Measurements from ENCODE around the gene ATP2B2. TPM values are rescaled to one million over a fixed set of nuclear protein-coding genes. Genes with fewer than 3 reads are reported as not detected.

The ATP2B2 gene
- total RNA-seq, 1 experiment from 2014 or later: not detected

DNA sequence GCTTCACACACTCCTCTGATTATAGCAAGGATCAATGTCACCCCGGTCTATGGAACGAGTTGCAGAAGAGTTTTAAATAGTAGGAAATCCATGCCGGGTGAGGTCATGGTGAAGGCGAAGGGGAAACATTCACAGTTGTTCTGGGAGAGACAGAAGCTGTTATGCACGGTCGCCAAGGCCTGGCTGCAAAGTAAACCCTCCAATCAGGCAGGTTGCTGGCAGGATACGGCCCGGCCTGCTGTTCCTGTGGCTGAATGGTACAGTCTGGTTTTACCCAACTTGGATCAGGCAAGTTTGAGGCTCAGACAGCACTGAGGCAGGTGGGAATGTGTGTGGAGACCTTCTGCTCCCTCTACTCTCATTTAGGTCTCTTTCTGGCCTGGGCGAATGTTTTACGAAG, 45.3 kb upstream of the ATP2B2 start:
- CTCF ChIA-PET: no interaction called here
- H3K9ac ChIP-seq (ENCODE audit: low read length): no peak overlapping the region
- H2AFZ ChIP-seq (ENCODE audit: low read depth, low read length, poor library complexity, severe bottlenecking): no peak overlapping the region
- TF ChIP-seq ZNF274 (IDR thresholded peaks at IDR 0.05; ENCODE audit: low read depth, low read length) (no peak), POLR2AphosphoS5 (IDR thresholded peaks at IDR 0.05; ENCODE audit: low read depth, low read length) (no peak), SIN3A (IDR thresholded peaks at IDR 0.05; ENCODE audit: low read depth) (no peak), SP1 (IDR thresholded peaks at IDR 0.05; ENCODE audit: low read depth) (no peak), FOSL1 (IDR thresholded peaks at IDR 0.05; ENCODE audit: low read depth) (no peak), POLR2A (IDR thresholded peaks at IDR 0.05; ENCODE audit: borderline replicate concordance, extremely low read depth, insufficient read depth, insufficient read length) (no peak)
- TF ChIP-seq, protein P1, sequence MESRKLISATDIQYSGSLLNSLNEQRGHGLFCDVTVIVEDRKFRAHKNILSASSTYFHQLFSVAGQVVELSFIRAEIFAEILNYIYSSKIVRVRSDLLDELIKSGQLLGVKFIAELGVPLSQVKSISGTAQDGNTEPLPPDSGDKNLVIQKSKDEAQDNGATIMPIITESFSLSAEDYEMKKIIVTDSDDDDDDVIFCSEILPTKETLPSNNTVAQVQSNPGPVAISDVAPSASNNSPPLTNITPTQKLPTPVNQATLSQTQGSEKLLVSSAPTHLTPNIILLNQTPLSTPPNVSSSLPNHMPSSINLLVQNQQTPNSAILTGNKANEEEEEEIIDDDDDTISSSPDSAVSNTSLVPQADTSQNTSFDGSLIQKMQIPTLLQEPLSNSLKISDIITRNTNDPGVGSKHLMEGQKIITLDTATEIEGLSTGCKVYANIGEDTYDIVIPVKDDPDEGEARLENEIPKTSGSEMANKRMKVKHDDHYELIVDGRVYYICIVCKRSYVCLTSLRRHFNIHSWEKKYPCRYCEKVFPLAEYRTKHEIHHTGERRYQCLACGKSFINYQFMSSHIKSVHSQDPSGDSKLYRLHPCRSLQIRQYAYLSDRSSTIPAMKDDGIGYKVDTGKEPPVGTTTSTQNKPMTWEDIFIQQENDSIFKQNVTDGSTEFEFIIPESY (IDR thresholded peaks at IDR 0.05; ENCODE audit: extremely low read depth, insufficient replicate concordance, low read length): no peak
- TF ChIP-seq, protein P2, sequence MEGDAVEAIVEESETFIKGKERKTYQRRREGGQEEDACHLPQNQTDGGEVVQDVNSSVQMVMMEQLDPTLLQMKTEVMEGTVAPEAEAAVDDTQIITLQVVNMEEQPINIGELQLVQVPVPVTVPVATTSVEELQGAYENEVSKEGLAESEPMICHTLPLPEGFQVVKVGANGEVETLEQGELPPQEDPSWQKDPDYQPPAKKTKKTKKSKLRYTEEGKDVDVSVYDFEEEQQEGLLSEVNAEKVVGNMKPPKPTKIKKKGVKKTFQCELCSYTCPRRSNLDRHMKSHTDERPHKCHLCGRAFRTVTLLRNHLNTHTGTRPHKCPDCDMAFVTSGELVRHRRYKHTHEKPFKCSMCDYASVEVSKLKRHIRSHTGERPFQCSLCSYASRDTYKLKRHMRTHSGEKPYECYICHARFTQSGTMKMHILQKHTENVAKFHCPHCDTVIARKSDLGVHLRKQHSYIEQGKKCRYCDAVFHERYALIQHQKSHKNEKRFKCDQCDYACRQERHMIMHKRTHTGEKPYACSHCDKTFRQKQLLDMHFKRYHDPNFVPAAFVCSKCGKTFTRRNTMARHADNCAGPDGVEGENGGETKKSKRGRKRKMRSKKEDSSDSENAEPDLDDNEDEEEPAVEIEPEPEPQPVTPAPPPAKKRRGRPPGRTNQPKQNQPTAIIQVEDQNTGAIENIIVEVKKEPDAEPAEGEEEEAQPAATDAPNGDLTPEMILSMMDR (IDR thresholded peaks at IDR 0.05 in 2 of 3, conservative IDR thresholded peaks at IDR 0.05 in 1 of 3; ENCODE audit: borderline replicate concordance in 1 of 3, insufficient read depth in 1 of 3, low read depth in 2 of 3, low read length in 2 of 3): no peak
- no peaks in the 10 kb centered on the region for H3K36me3 ChIP-seq (ENCODE audit: control insufficient read depth in 1 of 2, insufficient read depth in 2 of 2, low read length in 2 of 2)
- ATAC-seq (no peak), DNase-seq (ENCODE audit: low read depth, low spot score) (no peak)
- H4K20me1 ChIP-seq (ENCODE audit: insufficient read depth): no peaks in the 10 kb centered on the region
- intact Hi-C loops (cut with micrococcal nuclease): no loop called here
- no TSS peak for BruUV-seq (replicated peaks)
- H3K79me2 ChIP-seq (ENCODE audit: insufficient read depth, low read length): no peaks in the 10 kb centered on the region
- no peaks in the 10 kb centered on the region for H3K9me2 ChIP-seq (ENCODE audit: insufficient read depth)
- no peak overlapping the region for H3K27ac ChIP-seq (ENCODE audit: low read depth, low read length)
- no peak overlapping the region for H3K4me3 ChIP-seq (replicated peaks in 1 of 2; ENCODE audit: low read depth in 1 of 2, low read length in 2 of 2)
- no peaks in the 10 kb centered on the region for H3K9me3 ChIP-seq (ENCODE audit: control insufficient read depth in 1 of 2, insufficient read depth in 1 of 2, low read depth in 1 of 2, low read length in 2 of 2)
- POLR2A ChIA-PET: no interaction called here
- RAD21 ChIA-PET (ENCODE audit: low non-redundant PET in 1 of 2, low total read pairs in 2 of 2, uncharacterized antibody in 2 of 2, unreplicated experiment in 2 of 2): no interaction called here
- peaks cover 14 to 33% of the 10 kb centered on the region in 2 experiments; a peak in 3 of 4 replicates for H3K4me1 ChIP-seq (ENCODE audit: control insufficient read depth in 1 of 2, insufficient read depth in 2 of 2, low read length in 2 of 2)
- no peaks in the 10 kb centered on the region; the same call in 1 of the 2 replicates for H3K27me3 ChIP-seq (ENCODE audit: insufficient read depth, low read length)
- H3K4me2 ChIP-seq (ENCODE audit: low read length): no peak overlapping the region

Data from HCT116 (cell line).